ENCODE results near the gene FASTK. TPM values are rescaled to one million over a fixed set of nuclear protein-coding genes. Genes with fewer than 3 reads are reported as not detected.
A peak's percentile ranks its signal among the peaks of the same experiment; 100 is the strongest.
"Not testable (repeated sequence)": the region's sequence is repeated elsewhere in the genome, so short reads cannot be mapped to it uniquely, and the experiment has no call there.

The FASTK gene
- polyA plus RNA-seq, 5 donors: 30.9 to 66.9 (median 45.5) TPM

DNA sequence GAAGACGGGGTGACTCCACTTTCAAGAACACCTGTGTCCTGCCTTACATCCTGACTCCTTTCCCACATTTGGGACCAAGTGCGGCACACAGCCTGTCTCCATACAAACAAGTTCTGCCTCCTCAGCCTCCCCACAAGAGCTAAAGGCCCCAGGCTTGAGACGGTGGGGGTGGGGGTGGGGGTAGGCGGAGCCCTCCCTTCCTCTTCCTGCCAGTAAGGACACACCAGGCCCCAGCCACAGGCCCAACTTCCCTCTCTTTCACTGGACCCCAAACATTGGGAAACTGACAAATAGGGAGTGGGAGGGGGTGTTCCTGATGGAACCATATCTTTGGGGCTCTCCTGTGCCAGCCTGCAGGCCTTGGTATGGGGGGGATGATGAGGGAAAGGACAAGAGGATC lies 27.5 kb downstream of the FASTK start:
- no peak for DNase-seq

DNA sequence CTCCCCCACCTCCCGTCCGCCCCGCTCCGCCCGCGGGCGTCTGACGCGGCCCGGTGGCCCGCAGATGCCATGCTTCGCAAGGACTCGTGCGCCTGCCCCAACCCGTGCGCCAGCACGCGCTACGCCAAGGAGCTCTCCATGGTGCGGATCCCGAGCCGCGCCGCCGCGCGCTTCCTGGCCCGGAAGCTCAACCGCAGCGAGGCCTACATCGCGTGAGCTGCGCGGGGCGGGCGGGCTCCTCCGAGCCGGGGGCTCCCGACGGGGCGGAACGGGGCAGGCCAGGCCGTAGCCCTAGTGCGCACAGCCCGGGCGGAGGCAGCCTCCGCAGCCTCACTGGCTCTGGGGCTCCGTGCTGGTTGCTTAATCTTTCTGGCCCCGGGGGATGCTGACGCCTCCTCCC lies 29.5 kb downstream of the FASTK start:
- peak; percentile 65 to 70 for DNase-seq

- no peak for DNase-seq
These were observed 31.6 kb downstream of the FASTK start for GRCh38 chr7:151048911-151049463.

GRCh38 chr7:151047976-151048815 lies 32.4 kb downstream of the FASTK start, which contains the start of gene ASIC3:
ASIC3 (plus strand) TSS chr7:151048531; CDS start chr7:151048886, 355 bp downstream.
- DNase-seq: no peak

GRCh38 chr7:151046603-151047573 lies 33.7 kb downstream of the FASTK start:
- peak; percentile 61 to 63 for DNase-seq

DNA sequence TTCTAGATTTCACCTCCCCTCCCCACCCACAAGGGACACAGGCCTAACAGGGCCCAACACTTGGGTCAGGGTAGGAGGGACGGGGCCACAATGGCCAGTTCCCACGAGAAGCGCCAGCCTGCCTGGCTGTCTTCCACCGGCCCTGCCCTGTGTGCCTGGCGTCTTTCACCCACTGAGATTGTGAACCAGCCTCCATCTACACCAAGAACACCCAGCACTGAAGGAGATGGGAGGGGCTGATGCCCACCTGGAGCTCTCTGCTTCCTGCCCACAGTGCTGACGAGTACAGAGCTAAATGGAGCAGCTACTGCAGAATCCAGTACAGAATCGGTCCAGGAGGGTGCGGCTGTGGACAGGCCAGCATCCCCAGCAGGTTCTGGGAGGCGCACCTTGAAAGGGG lies 34.6 kb downstream of the FASTK start:
- DNase-seq: no peak

DNA sequence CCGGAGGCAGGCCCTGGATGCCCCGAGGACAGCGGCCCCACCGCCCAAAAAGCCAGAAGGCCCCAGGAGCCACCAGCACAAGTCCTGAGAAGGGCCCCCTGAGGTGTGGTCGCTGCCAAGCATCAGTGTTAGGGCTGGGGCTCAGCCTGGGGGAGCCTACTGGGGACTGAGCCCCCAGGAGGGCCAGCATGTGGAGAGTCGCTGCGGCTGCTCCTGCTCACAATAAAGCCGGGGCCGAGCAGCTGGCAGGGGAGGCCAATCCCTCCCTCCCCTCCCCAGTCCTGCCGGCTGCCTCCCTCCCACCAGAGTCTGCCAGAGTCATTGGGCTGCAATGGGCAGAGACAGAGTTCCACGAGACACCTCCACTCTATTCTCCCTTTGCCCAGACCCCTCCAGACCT lies 35.3 kb downstream of the FASTK start:
- DNase-seq: no peak

DNA sequence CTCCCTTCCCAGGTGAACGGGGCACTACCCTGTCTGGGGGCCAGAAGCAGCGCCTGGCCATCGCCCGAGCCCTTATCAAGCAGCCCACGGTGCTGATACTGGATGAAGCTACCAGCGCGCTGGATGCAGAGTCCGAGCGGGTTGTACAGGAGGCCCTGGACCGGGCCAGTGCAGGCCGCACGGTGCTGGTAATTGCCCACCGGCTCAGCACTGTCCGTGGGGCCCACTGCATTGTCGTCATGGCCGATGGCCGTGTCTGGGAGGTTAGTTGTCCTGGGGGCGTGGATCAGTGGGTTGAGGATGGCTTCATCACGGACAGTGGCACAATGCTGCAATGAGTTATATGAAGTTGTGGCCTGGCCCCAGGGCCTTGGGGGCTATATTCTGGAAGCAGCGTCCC lies 36.6 kb downstream of the FASTK start:
- DNase-seq: no peak

- not testable (repeated sequence) for DNase-seq
These were observed 37.2 kb downstream of the FASTK start for GRCh38 chr7:151043449-151043848.

DNA sequence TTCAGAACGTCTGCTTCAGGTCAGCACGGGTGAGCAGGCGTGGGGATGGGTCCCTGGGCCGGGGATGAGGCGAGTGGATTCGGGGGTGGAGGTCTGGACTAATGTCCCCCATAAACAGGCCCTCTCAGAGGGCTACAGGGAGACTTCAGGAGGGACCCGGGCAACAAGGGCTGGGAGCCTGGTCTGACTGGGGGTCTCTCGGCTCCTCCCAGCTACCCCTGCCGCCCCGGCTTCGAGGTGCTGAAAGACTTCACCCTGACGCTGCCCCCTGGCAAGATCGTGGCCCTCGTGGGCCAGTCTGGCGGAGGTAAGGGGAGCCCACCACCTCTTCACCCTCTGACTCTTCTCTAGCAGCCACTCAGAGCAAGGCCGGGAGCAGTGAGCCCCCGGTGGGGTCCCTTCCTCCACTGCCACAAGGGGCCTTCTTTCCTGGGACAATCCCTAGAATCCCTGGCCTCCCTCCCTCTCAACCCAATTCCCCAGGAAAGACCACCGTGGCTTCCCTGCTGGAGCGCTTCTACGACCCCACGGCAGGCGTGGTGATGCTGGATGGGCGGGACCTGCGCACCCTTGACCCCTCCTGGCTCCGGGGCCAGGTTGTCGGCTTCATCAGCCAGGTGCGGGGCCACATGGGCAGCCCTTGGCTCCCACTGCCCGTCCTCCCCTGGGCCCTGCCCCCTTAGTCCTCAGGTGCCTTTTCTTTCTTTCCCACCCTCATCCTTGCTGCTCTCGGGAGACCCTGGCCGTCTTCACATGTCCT lies 39.8 kb downstream of the FASTK start:
- no peak for DNase-seq

DNA sequence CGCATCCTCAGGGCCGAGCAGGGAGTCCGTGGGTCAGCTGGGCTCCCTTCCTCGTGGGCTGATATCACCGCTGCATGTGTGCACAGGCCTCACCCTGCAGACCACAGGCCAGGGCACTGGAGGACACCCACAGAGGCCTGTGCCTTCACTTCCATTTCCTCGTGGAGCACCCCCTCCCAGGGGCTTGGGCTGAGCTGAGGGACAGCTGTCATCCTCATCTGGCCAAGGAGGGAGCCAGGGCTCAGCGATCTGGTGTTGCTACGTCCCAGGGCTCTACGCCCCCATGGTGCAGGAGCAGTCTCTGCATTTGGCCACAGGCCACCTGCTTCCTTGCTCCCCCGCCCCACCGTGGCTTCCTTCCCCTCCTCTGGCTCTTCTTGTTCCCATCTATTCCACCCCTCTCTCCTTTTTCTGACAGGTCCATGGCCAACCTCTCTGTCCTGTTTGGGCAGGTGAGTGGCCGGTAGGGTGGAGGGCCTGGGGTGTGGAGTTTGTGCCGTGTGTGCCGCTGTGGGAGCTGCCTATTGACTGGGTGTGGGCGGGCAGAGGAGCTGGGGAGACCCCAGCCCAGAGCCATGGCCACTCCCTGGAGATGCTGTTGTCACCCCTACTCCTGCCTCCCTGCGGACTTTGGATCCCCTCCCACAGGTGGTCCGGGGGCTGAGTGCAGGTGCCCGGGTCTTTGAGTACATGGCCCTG lies 40.6 kb downstream of the FASTK start:
- no peak for DNase-seq

GRCh38 chr7:151038951-151039849 lies 41.4 kb downstream of the FASTK start:
- DNase-seq: no peak

- DNase-seq: no peak
These were observed 44.7 kb downstream of the FASTK start for GRCh38 chr7:151035902-151036301.

DNA sequence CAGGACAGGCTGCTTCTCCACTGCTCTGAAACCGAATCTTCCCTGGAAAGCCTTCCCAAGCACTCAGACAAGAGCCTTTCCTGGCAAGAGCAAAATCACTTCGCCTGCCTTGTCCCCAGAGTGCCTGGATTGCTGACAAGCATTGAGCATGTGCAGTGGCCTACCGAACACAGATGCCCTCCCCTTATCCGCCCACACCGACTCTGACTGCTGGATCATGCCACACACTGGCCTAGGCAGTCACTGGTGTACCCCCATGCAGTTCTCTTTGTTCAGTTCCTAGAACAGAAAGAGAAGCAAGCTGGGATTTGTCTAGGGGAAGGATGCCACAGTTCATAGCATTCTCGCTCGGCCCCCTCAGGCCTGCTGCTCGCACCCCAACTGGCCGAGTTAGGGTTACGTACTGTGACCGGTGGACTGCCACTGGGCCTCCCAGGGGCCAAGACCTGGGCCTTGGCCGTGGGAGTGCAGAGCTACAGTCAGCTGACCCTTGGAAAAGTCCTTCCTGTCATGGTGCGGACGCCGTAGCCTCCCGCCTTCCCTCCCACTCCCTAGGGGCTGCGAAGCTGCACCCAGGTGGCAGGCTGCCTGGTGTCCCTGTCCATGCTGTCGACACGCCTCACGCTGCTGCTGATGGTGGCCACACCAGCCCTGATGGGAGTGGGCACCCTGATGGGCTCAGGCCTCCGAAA lies 45.4 kb downstream of the FASTK start:
- no peak for DNase-seq

- no peak for DNase-seq
These were observed 46.1 kb downstream of the FASTK start for GRCh38 chr7:151034312-151035025.

- no peak for DNase-seq
These were observed 46.8 kb downstream of the FASTK start for GRCh38 chr7:151033864-151034249.

GRCh38 chr7:151032936-151033863 lies 47.4 kb downstream of the FASTK start:
- no peak for DNase-seq

All from right lung (tissue), 5 donors.